ENCODE results near the gene WIPF1. TPM values are rescaled to one million over a fixed set of nuclear protein-coding genes. Genes with fewer than 3 reads are reported as not detected.

Gene WIPF1
- total RNA-seq, 1 experiment from 2014 or later, result 6.0 TPM

- Mint-ChIP-seq H3K4me3 (ENCODE audit: unreplicated experiment) (no peak overlapping the region), H3K27ac (ENCODE audit: low read depth, unreplicated experiment) (no peak overlapping the region), H3K27me3 (ENCODE audit: insufficient read depth, unreplicated experiment) (no peaks in the 10 kb centered on the region), H3K4me1 (ENCODE audit: insufficient read depth, unreplicated experiment) (peaks cover 26% of the 10 kb centered on the region), H3K36me3 (ENCODE audit: insufficient read depth, unreplicated experiment) (no peaks in the 10 kb centered on the region), H3K9me3 (ENCODE audit: unreplicated experiment) (peaks cover under 1% of the 10 kb centered on the region)
- no peak for DNase-seq (ENCODE audit: unreplicated experiment)
- TF ChIP-seq CTCF (IDR thresholded peaks at IDR 0.05; ENCODE audit: unreplicated experiment), result no peak
- intact Hi-C loops (cut with micrococcal nuclease), result no loop called here
- CTCF ChIA-PET, result interaction anchor here (0.6 to 1.1 kb wide), 2 partner anchors 11 to 131 kb away, joined by 3 read pairs; no protein-coding TSS in a partner anchor
- POLR2A ChIA-PET, result interaction anchor here (0.9 kb wide), 1 partner anchor 16 kb away, joined by 3 read pairs; no protein-coding TSS in a partner anchor
- no TSS peak for BruUV-seq (replicated peaks)
Observed at GRCh38 chr2:174594456-174594855, 3.1 kb downstream of the WIPF1 start.

GRCh38 chr2:174593574-174594203, 3.9 kb downstream of the WIPF1 start:
- Mint-ChIP-seq H3K4me1 (ENCODE audit: insufficient read depth, unreplicated experiment) (peaks cover 26% of the 10 kb centered on the region), H3K4me3 (ENCODE audit: unreplicated experiment) (no peak overlapping the region), H3K27ac (ENCODE audit: low read depth, unreplicated experiment) (no peak overlapping the region), H3K9me3 (ENCODE audit: unreplicated experiment) (no peaks in the 10 kb centered on the region), H3K27me3 (ENCODE audit: insufficient read depth, unreplicated experiment) (no peaks in the 10 kb centered on the region), H3K36me3 (ENCODE audit: insufficient read depth, unreplicated experiment) (no peaks in the 10 kb centered on the region)
- no peak for TF ChIP-seq CTCF (IDR thresholded peaks at IDR 0.05; ENCODE audit: unreplicated experiment)
- DNase-seq (ENCODE audit: unreplicated experiment), result peak; percentile 43
- ChIA-PET CTCF (interaction anchor here (0.6 to 0.9 kb wide), 3 partner anchors 102 to 130 kb away, joined by 3 to 7 read pairs (median 4); partner anchors contain the start of gene GPR155), POLR2A (interaction anchor here (0.5 kb wide), 1 partner anchor 160 kb away, joined by 3 read pairs; no protein-coding TSS in a partner anchor)
- no TSS peak for BruUV-seq (replicated peaks)
- intact Hi-C loops (cut with micrococcal nuclease), result no loop called here

- Mint-ChIP-seq H3K4me1 (ENCODE audit: insufficient read depth, unreplicated experiment) (peaks cover 26% of the 10 kb centered on the region), H3K36me3 (ENCODE audit: insufficient read depth, unreplicated experiment) (no peaks in the 10 kb centered on the region), H3K27me3 (ENCODE audit: insufficient read depth, unreplicated experiment) (no peaks in the 10 kb centered on the region), H3K27ac (ENCODE audit: low read depth, unreplicated experiment) (no peak overlapping the region), H3K9me3 (ENCODE audit: unreplicated experiment) (no peaks in the 10 kb centered on the region), H3K4me3 (ENCODE audit: unreplicated experiment) (no peak overlapping the region)
- no peak for DNase-seq (ENCODE audit: unreplicated experiment)
- intact Hi-C loops (cut with micrococcal nuclease), result no loop called here
- ChIA-PET CTCF (interaction anchor here (0.7 kb wide), 1 partner anchor 103 kb away, joined by 7 read pairs; no protein-coding TSS in a partner anchor), POLR2A (interaction anchor here (0.5 kb wide), 1 partner anchor 159 kb away, joined by 3 read pairs; no protein-coding TSS in a partner anchor)
- no TSS peak for BruUV-seq (replicated peaks)
- TF ChIP-seq CTCF (IDR thresholded peaks at IDR 0.05; ENCODE audit: unreplicated experiment), result no peak
Observed at GRCh38 chr2:174593041-174593440, 4.6 kb downstream of the WIPF1 start.

GRCh38 chr2:174591740-174592139, 5.9 kb downstream of the WIPF1 start:
- intact Hi-C loops (cut with micrococcal nuclease), result no loop called here
- Mint-ChIP-seq H3K27me3 (ENCODE audit: insufficient read depth, unreplicated experiment) (no peaks in the 10 kb centered on the region), H3K9me3 (ENCODE audit: unreplicated experiment) (no peaks in the 10 kb centered on the region), H3K4me1 (ENCODE audit: insufficient read depth, unreplicated experiment) (peaks cover 20% of the 10 kb centered on the region), H3K36me3 (ENCODE audit: insufficient read depth, unreplicated experiment) (no peaks in the 10 kb centered on the region), H3K27ac (ENCODE audit: low read depth, unreplicated experiment) (no peak overlapping the region), H3K4me3 (ENCODE audit: unreplicated experiment) (no peak overlapping the region)
- CTCF ChIA-PET, result interaction anchor here (0.6 to 1.2 kb wide), 3 partner anchors 13 to 128 kb away, joined by 3 to 4 read pairs (median 3); no protein-coding TSS in a partner anchor
- no TSS peak for BruUV-seq (replicated peaks)
- POLR2A ChIA-PET, result no interaction called here
- no peak for TF ChIP-seq CTCF (IDR thresholded peaks at IDR 0.05; ENCODE audit: unreplicated experiment)
- DNase-seq (ENCODE audit: unreplicated experiment), result no peak
